HepG2 (cell line): ENCODE measurements around the gene ATAD3A. TPM values are rescaled to one million over a fixed set of nuclear protein-coding genes. Genes with fewer than 3 reads are reported as not detected.

Experiments used
- ARID2 ChIP-seq: sonication (generic); formaldehyde crosslinking; IDR thresholded peaks from 2 replicates; pipeline ENCODE4 v1.8.1; 2022; ENCODE audit warnings: mild to moderate bottlenecking, missing genetic modification reagents, borderline replicate concordance
- FLYWCH1 ChIP-seq: sonication (generic); formaldehyde crosslinking; IDR thresholded peaks from 2 replicates; pipeline ENCODE4 v1.8.1; 2023; ENCODE audit warnings: mild to moderate bottlenecking, missing genetic modification reagents
- FUBP1 ChIP-seq: sonication (generic); formaldehyde crosslinking; IDR thresholded peaks from 2 replicates; pipeline ENCODE4 v1.5.1; 2020; ENCODE audit warnings: missing genetic modification reagents, mild to moderate bottlenecking, borderline replicate concordance
- MIER2 ChIP-seq: IDR thresholded peaks from 2 replicates; pipeline ENCODE4 v1.6.1; 2016; ENCODE audit warnings: missing biosample characterization, missing genetic modification reagents
- MTF1 ChIP-seq: sonication (generic); formaldehyde crosslinking; IDR thresholded peaks from 2 replicates; pipeline ENCODE4 v1.5.0; 2020; ENCODE audit warnings: missing genetic modification reagents
- NFATC3 ChIP-seq: sonication (generic); formaldehyde crosslinking; IDR thresholded peaks from 2 replicates; pipeline ENCODE4 v1.5.1; 2020; ENCODE audit warnings: mild to moderate bottlenecking, missing genetic modification reagents
- SKI ChIP-seq: fragments of 450-650 bp; IDR thresholded peaks from one replicate; pipeline ENCODE4 v1.6.1; 2018; ENCODE audit warnings: mild to moderate bottlenecking; ENCODE audit not compliant: partially characterized antibody
- SSRP1 ChIP-seq: IDR thresholded peaks from 2 replicates; pipeline ENCODE4 v1.6.1; 2016; ENCODE audit warnings: control low read depth
- TBL1XR1 ChIP-seq: fragments of 150-350 bp; IDR thresholded peaks from 2 replicates; pipeline ENCODE4 v1.6.1; 2014; ENCODE audit warnings: borderline replicate concordance, low read length; ENCODE audit not compliant: partially characterized antibody
- ZNF30 ChIP-seq: sonication (generic); formaldehyde crosslinking; IDR thresholded peaks from 2 replicates; pipeline ENCODE4 v1.5.0; 2020; ENCODE audit warnings: mild to moderate bottlenecking, missing genetic modification reagents
- ZNF460 ChIP-seq: sonication (generic); formaldehyde crosslinking; IDR thresholded peaks from 2 replicates; pipeline ENCODE4 v1.5.1; 2020; ENCODE audit warnings: missing genetic modification reagents, mild to moderate bottlenecking, borderline replicate concordance
- ZNF672 ChIP-seq: sonication (generic); formaldehyde crosslinking; IDR thresholded peaks from 2 replicates; pipeline ENCODE4 v1.8.1; 2022; ENCODE audit warnings: missing genetic modification reagents
- ZNF687 ChIP-seq: sonication (generic); formaldehyde crosslinking; IDR thresholded peaks from 2 replicates; pipeline ENCODE4 v1.5.1; 2020; ENCODE audit warnings: mild to moderate bottlenecking, missing genetic modification reagents, moderate library complexity
- ZNF703 ChIP-seq: sonication (generic); formaldehyde crosslinking; IDR thresholded peaks from 2 replicates; pipeline ENCODE4 v1.5.1; 2020; ENCODE audit warnings: missing genetic modification reagents, mild to moderate bottlenecking, moderate library complexity, borderline replicate concordance
- ZNF773 ChIP-seq: sonication (generic); formaldehyde crosslinking; IDR thresholded peaks from 2 replicates; pipeline ENCODE4 v1.4.0; 2020; ENCODE audit warnings: missing genetic modification reagents, borderline replicate concordance
- polyA plus RNA-seq, 8 experiments: library from polyadenylated mRNA; depleted of rRNA in 3 of 8; stranded (reverse) in 7 of 8; unstranded in 1 of 8; fragments of >200 nt; fragmentation: Illumina TruSeq in 4 of 8; extraction: Trizol in 4 of 8; gene quantifications; 2 replicates each; pipeline versions ENCODE4 v1.2.1 to v1.2.3, GENCODE V29; 2011 to 2016; ENCODE audit warnings: low read depth in 4 of 8, missing spikeins in 1 of 8, mixed read lengths in 1 of 8; ENCODE audit not compliant: insufficient read depth in 1 of 8
- total RNA-seq, 5 experiments: library from RNA; depleted of rRNA; stranded (reverse); fragments of >200 nt; fragmentation: Illumina TruSeq; extraction: Trizol; gene quantifications; 2 replicates each; pipeline ENCODE4 v1.2.3, GENCODE V29; 2016; ENCODE audit warnings: low read depth in 1 of 5
- TF ChIP-seq, protein P1 (sequence below): IDR thresholded peaks from 2 replicates; pipeline ENCODE4 v1.6.1; 2016; ENCODE audit warnings: low read depth, missing genetic modification reagents, missing compliant biosample characterization

ATAD3A gene
- total and polyA plus RNA-seq, 2 of the 13 experiments (the other 11 are each of a cell fraction or from before 2014, with no cell fraction given): 10.6 to 49.0 TPM

DNA sequence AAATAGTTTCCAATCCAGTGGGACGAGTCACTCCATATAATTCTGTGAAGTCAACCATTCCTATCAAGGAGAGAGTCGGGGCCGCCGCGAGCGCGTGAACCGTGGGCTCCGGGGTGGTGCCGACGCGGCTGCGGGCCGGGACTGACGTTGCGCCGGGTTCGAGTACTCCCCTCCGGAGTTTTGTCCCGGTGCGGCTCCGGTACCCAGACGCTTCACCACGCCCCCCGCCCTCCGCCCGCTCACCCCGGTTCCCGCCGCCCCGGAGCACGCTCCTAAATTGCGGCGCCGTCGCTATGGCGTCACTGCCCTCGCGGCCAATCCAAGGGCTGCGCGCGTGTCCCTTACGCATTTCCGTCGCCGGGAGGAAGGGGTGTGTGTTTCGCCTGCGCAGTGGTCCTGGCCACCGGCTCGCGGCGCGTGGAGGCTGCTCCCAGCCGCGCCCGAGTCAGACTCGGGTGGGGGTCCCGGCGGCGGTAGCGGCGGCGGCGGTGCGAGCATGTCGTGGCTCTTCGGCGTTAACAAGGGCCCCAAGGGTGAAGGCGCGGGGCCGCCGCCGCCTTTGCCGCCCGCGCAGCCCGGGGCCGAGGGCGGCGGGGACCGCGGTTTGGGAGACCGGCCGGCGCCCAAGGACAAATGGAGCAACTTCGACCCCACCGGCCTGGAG is 40.4 kb upstream of the ATAD3A start, which contains the start of gene ATAD3B (continued):
- TF ChIP-seq, protein P1, sequence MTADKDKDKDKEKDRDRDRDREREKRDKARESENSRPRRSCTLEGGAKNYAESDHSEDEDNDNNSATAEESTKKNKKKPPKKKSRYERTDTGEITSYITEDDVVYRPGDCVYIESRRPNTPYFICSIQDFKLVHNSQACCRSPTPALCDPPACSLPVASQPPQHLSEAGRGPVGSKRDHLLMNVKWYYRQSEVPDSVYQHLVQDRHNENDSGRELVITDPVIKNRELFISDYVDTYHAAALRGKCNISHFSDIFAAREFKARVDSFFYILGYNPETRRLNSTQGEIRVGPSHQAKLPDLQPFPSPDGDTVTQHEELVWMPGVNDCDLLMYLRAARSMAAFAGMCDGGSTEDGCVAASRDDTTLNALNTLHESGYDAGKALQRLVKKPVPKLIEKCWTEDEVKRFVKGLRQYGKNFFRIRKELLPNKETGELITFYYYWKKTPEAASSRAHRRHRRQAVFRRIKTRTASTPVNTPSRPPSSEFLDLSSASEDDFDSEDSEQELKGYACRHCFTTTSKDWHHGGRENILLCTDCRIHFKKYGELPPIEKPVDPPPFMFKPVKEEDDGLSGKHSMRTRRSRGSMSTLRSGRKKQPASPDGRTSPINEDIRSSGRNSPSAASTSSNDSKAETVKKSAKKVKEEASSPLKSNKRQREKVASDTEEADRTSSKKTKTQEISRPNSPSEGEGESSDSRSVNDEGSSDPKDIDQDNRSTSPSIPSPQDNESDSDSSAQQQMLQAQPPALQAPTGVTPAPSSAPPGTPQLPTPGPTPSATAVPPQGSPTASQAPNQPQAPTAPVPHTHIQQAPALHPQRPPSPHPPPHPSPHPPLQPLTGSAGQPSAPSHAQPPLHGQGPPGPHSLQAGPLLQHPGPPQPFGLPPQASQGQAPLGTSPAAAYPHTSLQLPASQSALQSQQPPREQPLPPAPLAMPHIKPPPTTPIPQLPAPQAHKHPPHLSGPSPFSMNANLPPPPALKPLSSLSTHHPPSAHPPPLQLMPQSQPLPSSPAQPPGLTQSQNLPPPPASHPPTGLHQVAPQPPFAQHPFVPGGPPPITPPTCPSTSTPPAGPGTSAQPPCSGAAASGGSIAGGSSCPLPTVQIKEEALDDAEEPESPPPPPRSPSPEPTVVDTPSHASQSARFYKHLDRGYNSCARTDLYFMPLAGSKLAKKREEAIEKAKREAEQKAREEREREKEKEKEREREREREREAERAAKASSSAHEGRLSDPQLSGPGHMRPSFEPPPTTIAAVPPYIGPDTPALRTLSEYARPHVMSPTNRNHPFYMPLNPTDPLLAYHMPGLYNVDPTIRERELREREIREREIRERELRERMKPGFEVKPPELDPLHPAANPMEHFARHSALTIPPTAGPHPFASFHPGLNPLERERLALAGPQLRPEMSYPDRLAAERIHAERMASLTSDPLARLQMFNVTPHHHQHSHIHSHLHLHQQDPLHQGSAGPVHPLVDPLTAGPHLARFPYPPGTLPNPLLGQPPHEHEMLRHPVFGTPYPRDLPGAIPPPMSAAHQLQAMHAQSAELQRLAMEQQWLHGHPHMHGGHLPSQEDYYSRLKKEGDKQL: no peak
- peak; percentile 75 for TF ChIP-seq ZNF687
- no peak for TF ChIP-seq TBL1XR1
- no peak for TF ChIP-seq ZNF30 (CRISPR knock-in tag)
- no peak for TF ChIP-seq ZNF773 (CRISPR knock-in tag)
- no peak for TF ChIP-seq NFATC3
- TF ChIP-seq FLYWCH1: no peak
- no peak for TF ChIP-seq FUBP1 (CRISPR knock-in tag)
- 0 out of 2 replicates have a peak, but pooled peaks have one; percentile 49 for TF ChIP-seq MIER2 (CRISPR knock-in tag)
- TF ChIP-seq SKI: no peak
- TF ChIP-seq ARID2 (CRISPR knock-in tag): no peak
- no peak for TF ChIP-seq ZNF460 (CRISPR knock-in tag)
- TF ChIP-seq MTF1 (CRISPR knock-in tag): no peak
- TF ChIP-seq ZNF672 (CRISPR knock-in tag): no peak
- TF ChIP-seq SSRP1: no peak
- no peak for TF ChIP-seq ZNF703
